Liver (tissue), 3 donors: ENCODE results near the gene CFP.

ENCODE experiments used
- EGR1 ChIP-seq, 2 donors: IDR thresholded peaks; 2 replicates each; pipeline ENCODE4 v1.6.1; 2016 to 2018; ENCODE audit warnings: antibody characterized with exemption in 2 of 2, low read depth in 2 of 2
- GABPA ChIP-seq, 2 donors: IDR thresholded peaks in 1 of 2; conservative IDR thresholded peaks in 1 of 2; 2 replicates each; pipeline ENCODE4 v1.6.1; 2016; ENCODE audit warnings: antibody characterized with exemption in 2 of 2, mild to moderate bottlenecking in 1 of 2, moderate library complexity in 1 of 2
- HNF4A ChIP-seq, 2 donors: conservative IDR thresholded peaks; 2 replicates each; pipeline ENCODE4 v1.6.1; 2016; ENCODE audit warnings: antibody characterized with exemption in 2 of 2, mild to moderate bottlenecking in 2 of 2
- HNF4G ChIP-seq: IDR thresholded peaks from 2 replicates; pipeline ENCODE4 v1.6.1; 2016; ENCODE audit warnings: antibody characterized with exemption
- JUND ChIP-seq, 2 donors: IDR thresholded peaks; 2 replicates each; pipeline ENCODE4 v1.6.1; 2016; ENCODE audit warnings: antibody characterized with exemption in 2 of 2
- NR2F2 ChIP-seq: IDR thresholded peaks from 2 replicates; pipeline ENCODE4 v1.6.1; 2016; ENCODE audit warnings: antibody characterized with exemption
- RXRA ChIP-seq, 2 donors: IDR thresholded peaks; 2 replicates each; pipeline ENCODE4 v1.6.1; 2017 to 2018; ENCODE audit warnings: antibody characterized with exemption in 2 of 2, mild to moderate bottlenecking in 1 of 2
- SP1 ChIP-seq: IDR thresholded peaks from 2 replicates; pipeline ENCODE4 v1.6.1; 2018; ENCODE audit warnings: antibody characterized with exemption, mild to moderate bottlenecking
- YY1 ChIP-seq: IDR thresholded peaks from 2 replicates; pipeline ENCODE4 v1.6.1; 2016; ENCODE audit warnings: antibody characterized with exemption, mild to moderate bottlenecking
- TF ChIP-seq, protein P1 (sequence below): fragments of 150-350 bp; IDR thresholded peaks from 2 replicates; pipeline ENCODE4 v1.5.1; 2017; ENCODE audit warnings: improper control_type of control experiment, low read depth, low read length; ENCODE audit not compliant: missing input control
- TF ChIP-seq, protein P2 (sequence below): IDR thresholded peaks from 2 replicates; pipeline ENCODE4 v1.6.1; 2016; ENCODE audit warnings: antibody characterized with exemption
- donor health status: healthy.
- donor health status: healthy.

DNA sequence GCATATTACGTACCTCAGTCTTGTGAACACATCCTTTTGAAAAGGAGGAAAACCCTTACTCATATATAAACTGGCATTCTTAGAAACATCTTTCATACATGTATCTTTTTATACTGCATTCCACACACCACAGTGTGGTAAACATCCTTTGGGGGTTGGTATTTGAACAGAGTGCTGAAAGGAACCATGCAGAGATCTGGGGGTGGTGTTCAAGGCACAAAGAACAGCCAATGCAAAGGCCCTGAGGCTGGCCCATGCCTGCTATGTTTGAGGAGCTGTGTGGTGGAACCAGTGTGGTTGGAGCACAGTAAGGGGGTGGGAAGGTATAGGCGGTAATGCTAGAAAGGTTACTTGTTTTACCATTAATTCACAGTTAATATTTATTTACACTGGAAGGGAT, 18.6 kb upstream of the CFP start:
- TF ChIP-seq YY1 (no peak), SP1 (no peak), HNF4G (no peak), RXRA (IDR thresholded peaks at IDR 0.05) (no peak), HNF4A (conservative IDR thresholded peaks at IDR 0.05) (no peak), GABPA (IDR thresholded peaks at IDR 0.05 in 1 of 2, conservative IDR thresholded peaks at IDR 0.05 in 1 of 2) (no peak), NR2F2 (no peak), JUND (IDR thresholded peaks at IDR 0.05) (no peak), EGR1 (IDR thresholded peaks at IDR 0.05; ENCODE audit: low read depth in 2 of 2) (no peak)
- TF ChIP-seq, protein P1, sequence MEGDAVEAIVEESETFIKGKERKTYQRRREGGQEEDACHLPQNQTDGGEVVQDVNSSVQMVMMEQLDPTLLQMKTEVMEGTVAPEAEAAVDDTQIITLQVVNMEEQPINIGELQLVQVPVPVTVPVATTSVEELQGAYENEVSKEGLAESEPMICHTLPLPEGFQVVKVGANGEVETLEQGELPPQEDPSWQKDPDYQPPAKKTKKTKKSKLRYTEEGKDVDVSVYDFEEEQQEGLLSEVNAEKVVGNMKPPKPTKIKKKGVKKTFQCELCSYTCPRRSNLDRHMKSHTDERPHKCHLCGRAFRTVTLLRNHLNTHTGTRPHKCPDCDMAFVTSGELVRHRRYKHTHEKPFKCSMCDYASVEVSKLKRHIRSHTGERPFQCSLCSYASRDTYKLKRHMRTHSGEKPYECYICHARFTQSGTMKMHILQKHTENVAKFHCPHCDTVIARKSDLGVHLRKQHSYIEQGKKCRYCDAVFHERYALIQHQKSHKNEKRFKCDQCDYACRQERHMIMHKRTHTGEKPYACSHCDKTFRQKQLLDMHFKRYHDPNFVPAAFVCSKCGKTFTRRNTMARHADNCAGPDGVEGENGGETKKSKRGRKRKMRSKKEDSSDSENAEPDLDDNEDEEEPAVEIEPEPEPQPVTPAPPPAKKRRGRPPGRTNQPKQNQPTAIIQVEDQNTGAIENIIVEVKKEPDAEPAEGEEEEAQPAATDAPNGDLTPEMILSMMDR, result no peak
- TF ChIP-seq, protein P2, sequence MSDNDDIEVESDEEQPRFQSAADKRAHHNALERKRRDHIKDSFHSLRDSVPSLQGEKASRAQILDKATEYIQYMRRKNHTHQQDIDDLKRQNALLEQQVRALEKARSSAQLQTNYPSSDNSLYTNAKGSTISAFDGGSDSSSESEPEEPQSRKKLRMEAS, result no peak
